AG09309 (cell line): ENCODE measurements around the gene IL24.

Source experiments
- DNase-seq: peaks from one replicate; pipeline ENCODE4 v3.0.0-alpha.2; 2010; ENCODE audit warnings: low read depth
- H3K4me3 ChIP-seq: 2 replicates; pipeline ENCODE4 v1.5.1; 2011; ENCODE audit warnings: mild to moderate bottlenecking, low read depth, low read length, moderate library complexity; ENCODE audit not compliant: control insufficient read depth
- CTCF ChIP-seq: IDR thresholded peaks from 2 replicates; pipeline ENCODE4 v1.5.1; 2011; ENCODE audit warnings: mild to moderate bottlenecking, low read depth, low read length, inconsistent platforms; ENCODE audit not compliant: insufficient read depth, control insufficient read depth; ENCODE audit errors: missing control alignments

The IL24 gene

GRCh38 chr1:206855859-206856258 is 41.4 kb upstream of the IL24 start:
- DNase-seq: no peak
- TF ChIP-seq CTCF: no peak

GRCh38 chr1:206856674-206857464 is 40.4 kb upstream of the IL24 start:
- peak; percentile 41 for TF ChIP-seq CTCF

More at GRCh38 chr1:206855859-206856258, 41.4 kb upstream of the IL24 start:
- no peak overlapping the region for H3K4me3 ChIP-seq

GRCh38 chr1:206859082-206859521 is 38.1 kb upstream of the IL24 start:
- no peak for TF ChIP-seq CTCF
- no peak for DNase-seq
- H3K4me3 ChIP-seq: no peak overlapping the region

More at GRCh38 chr1:206856674-206857464, 40.4 kb upstream of the IL24 start:
- no peak for DNase-seq
- H3K4me3 ChIP-seq: no peak overlapping the region

- no peak overlapping the region for H3K4me3 ChIP-seq
- no peak for TF ChIP-seq CTCF
- DNase-seq: no peak
Measured at GRCh38 chr1:206860165-206860564, 37.1 kb upstream of the IL24 start.

- TF ChIP-seq CTCF: no peak
- no peak for DNase-seq
- H3K4me3 ChIP-seq: no peak overlapping the region
Measured at GRCh38 chr1:206863266-206863665, 34.0 kb upstream of the IL24 start.

- TF ChIP-seq CTCF: peak; percentile 89
- peak; percentile 50 for DNase-seq
- no peak within 1 kb of the TSS for H3K4me3 ChIP-seq
Measured at GRCh38 chr1:206864939-206865671, 32.1 kb upstream of the IL24 start, which contains the start of gene IL20. IL20 (plus strand) TSS chr1:206865623; CDS start chr1:206865853, 230 bp downstream.
